Measurements from ENCODE around the gene YLPM1.

The YLPM1 gene

DNA sequence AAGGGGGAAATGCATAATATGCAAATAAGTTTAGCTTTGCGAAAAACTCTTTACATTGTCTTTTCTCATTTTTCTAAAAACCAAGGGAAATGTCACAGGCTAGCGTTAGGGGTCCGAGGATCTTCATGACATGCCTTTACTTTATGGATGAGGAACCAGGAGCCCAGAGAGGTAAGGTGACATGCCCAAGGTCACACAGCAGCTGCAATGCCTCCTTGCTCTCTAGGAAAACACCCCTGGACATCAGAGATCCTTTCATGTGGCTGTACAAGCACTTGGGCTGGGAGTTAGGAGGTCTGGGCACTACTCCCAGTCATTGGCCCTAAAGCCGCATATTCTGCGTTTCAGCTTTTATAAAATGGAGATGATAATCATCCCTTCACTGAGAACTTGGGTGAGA, 112.1 kb downstream of the YLPM1 start:
- no peak for DNase-seq

DNA sequence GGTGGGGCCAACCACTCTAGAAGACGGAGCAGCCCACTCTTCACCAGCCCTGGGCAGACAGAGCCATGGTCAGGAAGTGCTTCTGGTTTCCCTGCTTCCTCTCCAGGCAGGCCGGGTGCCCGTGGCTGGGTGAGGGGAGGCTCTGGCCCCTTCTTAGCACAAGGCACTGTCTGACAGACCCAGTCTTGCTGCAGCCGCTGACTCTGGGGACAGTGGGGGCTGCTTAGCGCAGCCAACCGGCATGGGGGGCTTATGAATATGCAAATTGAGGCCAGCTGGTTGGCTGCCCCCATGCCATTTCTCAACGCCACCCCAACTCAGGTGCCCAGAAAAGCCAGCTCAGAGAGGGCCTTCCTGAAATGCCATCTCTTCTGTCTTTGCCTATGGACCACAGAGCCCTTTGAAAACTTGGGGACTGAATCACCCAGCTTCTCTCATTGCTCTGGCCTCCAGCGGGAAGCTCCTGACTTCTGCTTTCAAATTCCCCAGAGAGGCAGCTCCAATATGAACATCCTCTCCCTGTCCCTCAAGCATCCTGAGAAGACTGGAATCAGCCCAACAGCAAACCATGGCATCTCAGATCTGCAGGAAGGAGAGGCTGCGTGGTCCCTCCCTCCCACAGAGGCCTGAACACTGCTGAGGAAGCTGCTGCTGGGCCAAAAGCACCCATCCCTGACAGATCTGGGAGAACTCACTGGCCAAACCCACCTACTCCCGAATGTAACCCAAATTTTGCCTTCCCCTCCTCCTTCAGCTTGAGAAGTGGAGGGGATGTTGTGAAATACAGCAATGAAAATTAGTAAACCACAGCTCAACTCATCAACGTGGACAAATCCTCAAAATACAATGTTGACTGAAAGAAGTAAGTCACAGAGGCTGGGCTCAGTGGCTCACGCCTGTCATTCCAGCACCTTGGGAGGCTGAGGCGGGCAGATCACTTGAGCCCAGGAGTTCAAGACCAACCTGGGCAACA, 113.1 kb downstream of the YLPM1 start, which contains the start of gene PROX2:
Gene PROX2 (minus strand): TSS at position 205 of the 973 bp plus-strand sequence. CDS start 12,311 bp downstream, outside the sequence.
- DNase-seq = no peak

DNA sequence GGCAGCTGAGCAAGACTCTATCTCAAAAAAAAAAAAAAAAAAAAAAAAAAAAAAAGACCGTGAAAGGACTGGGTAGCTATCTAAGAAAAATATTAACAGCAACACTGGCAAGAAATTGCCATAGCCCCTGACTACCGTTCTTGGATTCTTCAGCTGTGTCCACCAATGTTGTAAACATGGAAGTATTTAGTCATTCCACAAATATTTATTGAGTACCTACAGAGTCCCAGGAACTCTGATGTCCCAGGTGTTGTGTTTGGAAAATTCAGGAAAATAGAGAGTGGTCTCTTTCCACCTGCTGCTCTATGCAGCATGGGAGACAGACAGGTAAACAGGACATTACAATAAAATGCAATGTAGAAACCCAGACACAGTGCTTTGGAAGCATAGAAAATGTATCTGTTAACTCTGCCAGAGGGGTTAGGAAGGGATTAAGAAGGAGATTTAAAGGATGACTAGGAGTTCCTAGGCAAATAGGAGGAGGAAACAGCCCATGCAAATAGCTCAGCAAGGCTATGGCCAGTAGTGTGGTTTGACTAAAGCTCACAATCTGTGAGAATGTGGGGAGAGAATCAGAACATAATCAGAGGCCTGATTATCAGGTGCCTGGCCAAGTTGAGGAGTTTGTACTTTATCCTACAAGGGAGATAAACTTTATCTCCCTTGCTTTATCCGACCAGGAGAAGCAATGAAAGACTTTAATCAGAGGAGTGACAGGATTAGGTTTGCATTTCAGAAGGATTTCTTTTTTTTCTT, 116.5 kb downstream of the YLPM1 start:
- DNase-seq = no peak

DNA sequence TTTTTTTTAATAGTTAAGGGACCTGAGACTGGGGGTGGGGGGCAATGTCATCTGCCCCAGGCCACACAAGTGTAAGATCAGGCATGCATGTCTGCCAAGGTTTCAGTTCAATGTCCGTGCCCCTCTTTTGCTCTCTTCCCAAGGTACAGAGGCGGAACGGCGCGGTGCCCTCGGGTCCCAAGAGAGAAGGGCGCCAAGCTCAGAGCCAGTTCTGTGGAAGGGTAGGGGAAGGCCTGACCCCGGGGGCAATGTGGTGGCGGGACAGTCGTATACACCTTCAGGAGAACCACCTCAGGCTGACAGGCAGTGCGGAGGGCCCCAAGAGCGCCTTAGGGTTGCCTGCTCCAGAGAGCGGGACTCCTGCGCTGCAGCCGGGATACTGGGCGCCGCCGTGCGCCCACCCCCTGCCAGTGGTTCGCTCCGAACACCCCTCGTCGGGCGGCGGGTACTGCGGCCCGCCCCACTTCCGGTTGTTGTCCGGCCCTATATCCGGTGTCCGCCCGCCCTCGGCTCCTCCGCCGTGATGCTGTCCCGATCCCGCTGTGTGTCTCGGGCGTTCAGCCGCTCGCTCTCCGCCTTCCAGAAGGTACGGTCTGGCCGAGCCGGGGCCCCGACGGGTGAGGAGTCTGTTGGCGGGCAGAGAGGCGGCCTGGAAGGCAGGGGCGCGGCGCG, 118.5 kb downstream of the YLPM1 start, which contains the start of gene DLST:
Gene DLST (plus strand): TSS at position 486 of the 672 bp plus-strand sequence. CDS start 38 bp downstream, at position 524.
- peak; percentile 91 for DNase-seq

DNA sequence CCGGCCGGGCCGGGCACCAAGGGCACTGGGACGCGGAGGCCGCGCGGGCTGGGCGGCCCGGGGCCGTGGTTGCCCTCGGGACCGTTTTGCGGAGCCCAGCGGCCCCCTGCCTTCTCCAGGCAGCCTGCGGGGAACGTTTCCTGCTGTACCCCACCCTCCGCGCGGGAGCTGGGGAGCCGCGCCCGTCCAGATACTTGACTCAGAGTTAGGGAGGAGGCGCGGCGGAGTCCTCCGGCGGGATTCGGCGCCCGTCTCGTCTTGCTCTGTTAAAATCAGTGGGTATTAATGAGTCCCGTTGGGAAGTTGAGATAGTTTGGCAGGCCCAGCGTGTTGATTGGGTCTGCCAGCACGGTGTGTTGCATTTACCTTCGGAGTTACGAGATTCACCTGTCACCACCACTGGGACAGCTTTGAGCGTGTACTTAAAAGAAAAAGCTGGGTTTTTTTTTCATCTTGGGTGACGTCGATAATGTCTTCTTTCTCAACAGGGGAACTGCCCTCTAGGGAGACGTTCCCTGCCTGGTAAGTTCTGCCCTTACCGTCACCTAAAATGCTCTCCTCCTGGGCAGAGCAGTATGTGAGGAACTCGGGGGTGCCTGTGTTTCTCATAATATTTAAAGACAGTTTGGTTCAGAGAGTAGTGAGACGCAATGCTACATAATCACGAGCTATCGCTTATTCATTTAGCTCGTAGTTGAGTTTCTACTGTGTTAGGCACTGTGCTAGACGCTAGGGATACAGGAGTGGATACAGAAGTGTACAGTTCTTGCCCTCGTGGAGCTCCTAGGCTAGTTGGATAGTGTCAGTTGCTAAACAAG, 119.2 kb downstream of the YLPM1 start:
- peak; percentile 52 for DNase-seq

All from femur (tissue), 1 donor.